Measurements from ENCODE around the gene CD2BP2.
"Not testable (repeated sequence)": the region's sequence is repeated elsewhere in the genome, so short reads cannot be mapped to it uniquely, and the experiment has no call there.

Gene CD2BP2

GRCh38 chr16:30355144-30355953, at the start of gene CD2BP2:
CD2BP2 (minus strand) TSS chr16:30355308; CDS start chr16:30354681, 627 bp downstream.
- DNase-seq, result peak; percentile 83

- DNase-seq, result no peak
Observed at GRCh38 chr16:30401768-30402425, 46.8 kb upstream of the CD2BP2 start.

GRCh38 chr16:30399435-30400186, 44.5 kb upstream of the CD2BP2 start:
- no peak for DNase-seq

- DNase-seq, result no peak
Observed at GRCh38 chr16:30398661-30399434, 43.7 kb upstream of the CD2BP2 start.

GRCh38 chr16:30397776-30398660, 42.9 kb upstream of the CD2BP2 start:
- no peak for DNase-seq

GRCh38 chr16:30397056-30397455, 41.9 kb upstream of the CD2BP2 start:
- no peak for DNase-seq

- DNase-seq, result not testable (repeated sequence)
Observed at GRCh38 chr16:30396627-30397026, 41.5 kb upstream of the CD2BP2 start.

- DNase-seq, result no peak
Observed at GRCh38 chr16:30395992-30396585, 41.0 kb upstream of the CD2BP2 start.

- peak; percentile 86 for DNase-seq
Observed at GRCh38 chr16:30395155-30395991, 40.3 kb upstream of the CD2BP2 start, which contains the start of gene ZNF48. ZNF48 (plus strand) TSS chr16:30395420; CDS start chr16:30395795, 375 bp downstream.

GRCh38 chr16:30394592-30395154, 39.6 kb upstream of the CD2BP2 start:
- no peak for DNase-seq

- DNase-seq, result no peak
Observed at GRCh38 chr16:30383521-30383920, 28.4 kb upstream of the CD2BP2 start.

GRCh38 chr16:30382111-30382881, 27.2 kb upstream of the CD2BP2 start, which contains the start of gene SEPTIN1:
SEPTIN1 (minus strand) TSS chr16:30382561; CDS start chr16:30382542, 19 bp downstream.
- DNase-seq, result no peak

GRCh38 chr16:30381291-30382041, 26.4 kb upstream of the CD2BP2 start:
- DNase-seq, result no peak

GRCh38 chr16:30380803-30381208, 25.7 kb upstream of the CD2BP2 start:
- DNase-seq, result no peak

- no peak for DNase-seq
Observed at GRCh38 chr16:30380072-30380802, 25.1 kb upstream of the CD2BP2 start.

GRCh38 chr16:30379158-30379783, 24.2 kb upstream of the CD2BP2 start:
- no peak for DNase-seq

Data from NCI-H2107 (cell line).